Vagina (tissue), 2 donors: ENCODE measurements around the gene LRWD1. TPM values are rescaled to one million over a fixed set of nuclear protein-coding genes. Genes with fewer than 3 reads are reported as not detected.

Source experiments
- DNase-seq, 2 donors: peaks; one replicate each; pipeline ENCODE4 v3.0.0-alpha.2; 2017; ENCODE audit errors: extremely low spot score in 2 of 2
- H3K27ac ChIP-seq: fragments of 200-600 bp; sonication (generic); one replicate; pipeline ENCODE4 v1.5.1; 2019
- H3K27me3 ChIP-seq: fragments of 200-600 bp; sonication (generic); one replicate; pipeline ENCODE4 v1.5.1; 2019
- H3K36me3 ChIP-seq, 2 donors: fragments of 200-600 bp; sonication (generic); one replicate each; pipeline ENCODE4 v1.5.1; 2017 to 2019
- H3K4me1 ChIP-seq: fragments of 200-600 bp; sonication (generic); one replicate; pipeline ENCODE4 v1.5.1; 2019
- H3K4me3 ChIP-seq, 2 donors: fragments of 200-600 bp; sonication (generic); 1 replicate in 1 of 2; 2 replicates in 1 of 2; pipeline ENCODE4 v1.5.1; 2016 to 2019
- H3K9me3 ChIP-seq: fragments of 200-600 bp; sonication (generic); one replicate; pipeline ENCODE4 v1.5.1; 2019
- POLR2A ChIP-seq, 2 donors: fragments of 450-650 bp; IDR thresholded peaks; one replicate each; pipeline ENCODE4 v1.6.1; 2017; ENCODE audit warnings: antibody characterized with exemption in 2 of 2, mild to moderate bottlenecking in 2 of 2, moderate library complexity in 2 of 2
- POLR2AphosphoS5 ChIP-seq, 2 donors: sonication (generic); formaldehyde crosslinking; IDR thresholded peaks; one replicate each; pipeline ENCODE4 v1.9.0; 2017; ENCODE audit warnings: antibody characterized with exemption in 2 of 2, mild to moderate bottlenecking in 2 of 2, low read depth in 1 of 2; ENCODE audit not compliant: insufficient read depth in 1 of 2
- intact Hi-C: fragments of 100-400 bp; cut with DNase I; formaldehyde crosslinking; loops from one replicate; pipeline ENCODE4 v1.15.1; 2023
- total RNA-seq: library from RNA; depleted of rRNA; stranded (reverse); fragments of >200 nt; gene quantifications from one replicate; pipeline ENCODE4 v1.2.3, GENCODE V29; 2016
- TF ChIP-seq, protein P1 (sequence below), 3 experiments: fragments of 450-650 bp in 2 of 3; fragments of 200-600 bp in 1 of 3; sonication (generic) in 1 of 3; IDR thresholded peaks; one replicate each; pipeline ENCODE4 v1.5.1; 2017 to 2019; ENCODE audit warnings: antibody characterized with exemption in 3 of 3, mild to moderate bottlenecking in 2 of 3, moderate library complexity in 2 of 3

The LRWD1 gene
- total RNA-seq = 11.0 TPM

- peak within 1 kb of the TSS; percentile 92 to 95 for H3K4me3 ChIP-seq
- no peak for DNase-seq
- no peaks in the 10 kb centered on the region for H3K9me3 ChIP-seq
- H3K27me3 ChIP-seq = no peaks in the 10 kb centered on the region
- TF ChIP-seq POLR2AphosphoS5 (IDR thresholded peaks at IDR 0.05; ENCODE audit: insufficient read depth in 1 of 2, low read depth in 1 of 2) (peak in 1 of 2 donors; percentile 53), POLR2A (IDR thresholded peaks at IDR 0.05) (no peak)
- TF ChIP-seq, protein P1, sequence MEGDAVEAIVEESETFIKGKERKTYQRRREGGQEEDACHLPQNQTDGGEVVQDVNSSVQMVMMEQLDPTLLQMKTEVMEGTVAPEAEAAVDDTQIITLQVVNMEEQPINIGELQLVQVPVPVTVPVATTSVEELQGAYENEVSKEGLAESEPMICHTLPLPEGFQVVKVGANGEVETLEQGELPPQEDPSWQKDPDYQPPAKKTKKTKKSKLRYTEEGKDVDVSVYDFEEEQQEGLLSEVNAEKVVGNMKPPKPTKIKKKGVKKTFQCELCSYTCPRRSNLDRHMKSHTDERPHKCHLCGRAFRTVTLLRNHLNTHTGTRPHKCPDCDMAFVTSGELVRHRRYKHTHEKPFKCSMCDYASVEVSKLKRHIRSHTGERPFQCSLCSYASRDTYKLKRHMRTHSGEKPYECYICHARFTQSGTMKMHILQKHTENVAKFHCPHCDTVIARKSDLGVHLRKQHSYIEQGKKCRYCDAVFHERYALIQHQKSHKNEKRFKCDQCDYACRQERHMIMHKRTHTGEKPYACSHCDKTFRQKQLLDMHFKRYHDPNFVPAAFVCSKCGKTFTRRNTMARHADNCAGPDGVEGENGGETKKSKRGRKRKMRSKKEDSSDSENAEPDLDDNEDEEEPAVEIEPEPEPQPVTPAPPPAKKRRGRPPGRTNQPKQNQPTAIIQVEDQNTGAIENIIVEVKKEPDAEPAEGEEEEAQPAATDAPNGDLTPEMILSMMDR (IDR thresholded peaks at IDR 0.05) = peak in 2 of 3 experiments; percentile 7 to 54
- no peaks in the 10 kb centered on the region for H3K36me3 ChIP-seq
- peak within 1 kb of the TSS; percentile 68 for H3K27ac ChIP-seq
- H3K4me1 ChIP-seq = peaks cover 30% of the 10 kb centered on the region
- intact Hi-C loops = no loop called here
Observed at GRCh38 chr7:102464577-102465280, at the start of gene LRWD1, which contains the start of gene ALKBH4. LRWD1 (plus strand) TSS chr7:102464984; CDS start chr7:102465081, 97 bp downstream. ALKBH4 (minus strand) TSS chr7:102464863; CDS start chr7:102464836, 27 bp downstream.

GRCh38 chr7:102415685-102416225, 49.0 kb upstream of the LRWD1 start:
- Histone ChIP-seq H3K27ac (no peak overlapping the region), H3K27me3 (no peaks in the 10 kb centered on the region), H3K4me3 (no peak overlapping the region), H3K4me1 (no peaks in the 10 kb centered on the region), H3K36me3 (peaks cover 0 to 40% of the 10 kb centered on the region in 2 donors), H3K9me3 (no peaks in the 10 kb centered on the region)
- TF ChIP-seq, protein P1 (IDR thresholded peaks at IDR 0.05) = no peak
- TF ChIP-seq POLR2AphosphoS5 (IDR thresholded peaks at IDR 0.05; ENCODE audit: insufficient read depth in 1 of 2, low read depth in 1 of 2) = no peak
- no peak for TF ChIP-seq POLR2A (IDR thresholded peaks at IDR 0.05)
- intact Hi-C loops = no loop called here
- no peak for DNase-seq

GRCh38 chr7:102416406-102416805, 48.4 kb upstream of the LRWD1 start:
- intact Hi-C loops = no loop called here
- Histone ChIP-seq H3K4me1 (no peaks in the 10 kb centered on the region), H3K27ac (no peak overlapping the region), H3K9me3 (no peaks in the 10 kb centered on the region), H3K36me3 (peaks cover 0 to 40% of the 10 kb centered on the region in 2 donors), H3K4me3 (no peak overlapping the region), H3K27me3 (no peaks in the 10 kb centered on the region)
- no peak for DNase-seq
- TF ChIP-seq, protein P1 (IDR thresholded peaks at IDR 0.05) = no peak
- no peak for TF ChIP-seq POLR2AphosphoS5 (IDR thresholded peaks at IDR 0.05; ENCODE audit: insufficient read depth in 1 of 2, low read depth in 1 of 2)
- no peak for TF ChIP-seq POLR2A (IDR thresholded peaks at IDR 0.05)

- H3K27ac ChIP-seq = no peak overlapping the region
- DNase-seq = no peak
- no peaks in the 10 kb centered on the region for H3K27me3 ChIP-seq
- H3K4me3 ChIP-seq = no peak overlapping the region
- H3K4me1 ChIP-seq = no peaks in the 10 kb centered on the region
- intact Hi-C loops = no loop called here
- peaks cover 0 to 42% of the 10 kb centered on the region in 2 donors for H3K36me3 ChIP-seq
- TF ChIP-seq POLR2A (IDR thresholded peaks at IDR 0.05) = no peak
- TF ChIP-seq, protein P1 (IDR thresholded peaks at IDR 0.05) = no peak
- TF ChIP-seq POLR2AphosphoS5 (IDR thresholded peaks at IDR 0.05; ENCODE audit: insufficient read depth in 1 of 2, low read depth in 1 of 2) = no peak
- no peaks in the 10 kb centered on the region for H3K9me3 ChIP-seq
Observed at GRCh38 chr7:102417105-102417504, 47.7 kb upstream of the LRWD1 start.

- Histone ChIP-seq H3K9me3 (no peaks in the 10 kb centered on the region), H3K36me3 (peaks cover 0 to 39% of the 10 kb centered on the region in 2 donors), H3K4me3 (no peak overlapping the region), H3K4me1 (no peaks in the 10 kb centered on the region), H3K27me3 (no peaks in the 10 kb centered on the region), H3K27ac (no peak overlapping the region)
- intact Hi-C loops = no loop called here
- TF ChIP-seq POLR2A (IDR thresholded peaks at IDR 0.05) = no peak
- TF ChIP-seq, protein P1 (IDR thresholded peaks at IDR 0.05) = no peak
- TF ChIP-seq POLR2AphosphoS5 (IDR thresholded peaks at IDR 0.05; ENCODE audit: insufficient read depth in 1 of 2, low read depth in 1 of 2) = no peak
- no peak for DNase-seq
Observed at GRCh38 chr7:102418592-102418991, 46.2 kb upstream of the LRWD1 start.
